Left kidney (tissue), 2 donors: ENCODE results near the gene PM20D2. TPM values are rescaled to one million over a fixed set of nuclear protein-coding genes. Genes with fewer than 3 reads are reported as not detected.
A peak's percentile ranks its signal among the peaks of the same experiment; 100 is the strongest.

Experiments used
- DNase-seq: peaks from one replicate; pipeline ENCODE4 v3.0.0-alpha.2; 2013
- polyA plus RNA-seq: library from polyadenylated mRNA; unstranded; fragments of 120-200 nt; gene quantifications from one replicate; pipeline ENCODE4 v1.2.1, GENCODE V29; 2013; ENCODE audit not compliant: insufficient read length

PM20D2 gene
- polyA plus RNA-seq, 1 donor, result 38.1 TPM

GRCh38 chr6:89140347-89141156, 5.3 kb upstream of the PM20D2 start:
- no peak for DNase-seq

DNA sequence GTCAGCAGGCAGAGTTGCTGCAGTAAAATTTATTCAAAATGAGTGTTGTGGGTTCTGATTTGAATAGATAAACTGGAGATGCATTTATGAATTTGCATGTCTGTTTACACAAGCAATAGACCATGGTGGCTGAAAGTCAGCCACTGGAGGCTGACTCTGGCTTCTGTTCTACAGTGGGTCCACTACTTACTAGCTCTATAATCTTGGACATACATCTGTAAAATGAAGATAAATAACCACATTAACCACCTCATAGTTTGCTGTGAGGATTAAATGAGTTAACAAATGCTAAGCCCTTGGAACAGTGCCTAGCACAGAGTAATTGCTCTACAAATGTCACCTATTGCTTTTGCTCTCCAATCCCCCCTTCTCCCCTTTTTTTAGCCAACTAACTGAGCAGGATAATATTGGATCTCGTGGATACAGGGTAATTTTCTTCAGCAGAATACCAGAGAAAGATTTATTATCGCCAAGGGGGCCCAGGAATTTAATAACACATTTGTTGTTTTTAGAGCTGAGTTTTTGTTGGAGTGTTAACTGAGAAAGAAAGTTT, 1.4 kb upstream of the PM20D2 start:
- DNase-seq, result no peak

DNA sequence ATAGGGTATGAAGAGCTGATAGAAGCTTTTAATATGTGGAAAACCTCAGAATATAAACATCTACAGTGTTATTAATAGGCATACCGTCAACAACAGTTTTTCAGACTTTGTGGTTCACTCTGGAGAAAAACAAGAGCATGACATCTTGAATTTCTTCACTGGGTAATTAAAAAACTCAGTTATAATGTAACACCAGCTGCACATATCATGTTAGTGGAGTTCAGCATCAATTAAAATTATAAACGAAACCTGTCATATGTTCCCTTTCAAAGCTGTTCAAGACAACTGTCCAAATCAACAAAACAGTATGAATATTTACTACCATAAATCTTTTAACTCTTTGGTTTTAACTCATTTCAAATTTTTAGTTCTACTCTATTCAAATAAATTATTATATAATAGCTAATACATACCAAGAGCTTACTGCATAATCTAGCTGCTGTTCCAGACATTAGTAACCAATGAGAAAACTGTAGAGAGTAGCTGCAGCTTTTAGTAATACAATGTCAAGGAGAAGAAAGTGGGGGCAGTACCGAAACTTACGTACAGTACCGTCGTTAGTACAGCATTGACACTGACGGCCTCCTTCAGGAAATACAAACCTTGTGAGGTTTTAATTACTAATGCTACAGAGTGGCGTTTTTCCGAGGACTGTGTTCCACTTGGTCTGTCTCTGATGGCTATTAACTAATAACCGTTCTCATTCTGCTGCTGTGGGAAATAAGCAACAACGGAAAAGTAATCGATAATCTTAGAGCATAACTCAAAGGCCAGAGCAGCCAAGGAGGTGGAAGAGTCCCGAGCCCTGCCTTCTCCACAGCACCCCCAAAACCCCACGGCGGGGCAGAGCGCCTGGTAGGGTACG, 532 bp upstream of the PM20D2 start:
- DNase-seq, result peak; percentile 45

GRCh38 chr6:89146718-89147700, 1.2 kb downstream of the PM20D2 start:
- peak; percentile 53 for DNase-seq

GRCh38 chr6:89148016-89148750, 2.3 kb downstream of the PM20D2 start:
- DNase-seq, result no peak

DNA sequence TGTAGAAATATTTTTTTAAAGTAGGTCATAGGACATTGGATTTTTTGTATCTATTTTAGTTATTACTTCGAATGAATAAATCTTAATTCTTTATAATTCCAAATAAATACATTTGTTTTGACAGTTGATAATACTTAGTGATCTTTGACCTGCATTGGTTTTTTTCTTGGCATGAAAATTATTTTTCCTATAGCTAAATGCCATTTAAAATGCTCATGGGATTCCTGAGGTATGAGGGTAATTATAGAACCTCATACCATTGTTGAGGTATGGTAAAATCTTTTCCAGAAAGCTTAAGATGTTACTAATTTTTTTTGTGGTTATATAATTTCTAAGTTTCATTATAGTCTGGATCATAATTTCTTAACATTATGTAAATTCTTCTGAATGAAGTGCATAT, 8.3 kb downstream of the PM20D2 start:
- DNase-seq, result no peak

GRCh38 chr6:89160331-89161092, 14.7 kb downstream of the PM20D2 start:
- DNase-seq, result no peak

DNA sequence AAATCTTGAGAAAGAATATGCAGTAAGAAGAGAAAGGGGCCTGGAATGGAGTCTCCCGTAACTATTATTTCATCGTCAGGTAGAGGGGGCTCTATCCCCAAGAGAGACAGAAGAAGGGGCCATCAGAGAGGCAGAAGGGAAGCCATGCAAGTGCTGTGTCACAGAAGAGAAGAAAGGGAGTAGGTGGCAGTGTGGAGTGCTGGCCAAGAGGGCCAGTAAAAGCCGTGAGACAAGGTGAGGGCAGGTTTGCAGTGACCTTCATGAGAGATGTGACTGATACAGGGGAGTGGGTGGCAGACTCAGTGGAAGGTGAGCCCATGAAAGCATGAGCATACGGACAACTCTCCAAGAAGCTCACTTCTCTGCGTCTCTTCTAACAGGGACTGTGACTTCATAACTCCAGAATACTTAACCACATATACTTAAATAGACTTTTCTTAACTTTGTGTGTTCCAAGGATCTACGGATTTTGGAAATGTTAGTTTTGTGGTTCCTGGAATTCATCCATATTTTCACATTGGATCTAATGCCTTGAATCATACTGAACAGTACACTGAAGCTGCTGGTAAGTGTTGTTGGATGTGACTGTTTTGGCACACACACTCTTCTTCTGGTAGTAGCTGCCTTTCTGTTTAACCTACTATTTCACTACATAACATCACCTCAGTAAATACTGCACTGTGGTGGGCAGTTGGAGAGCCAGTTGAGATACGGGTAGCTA, 15.6 kb downstream of the PM20D2 start:
- DNase-seq, result no peak

- DNase-seq, result no peak
Measured at GRCh38 chr6:89162047-89162371, 16.2 kb downstream of the PM20D2 start.

- DNase-seq, result no peak
Measured at GRCh38 chr6:89172131-89172530, 26.3 kb downstream of the PM20D2 start.

DNA sequence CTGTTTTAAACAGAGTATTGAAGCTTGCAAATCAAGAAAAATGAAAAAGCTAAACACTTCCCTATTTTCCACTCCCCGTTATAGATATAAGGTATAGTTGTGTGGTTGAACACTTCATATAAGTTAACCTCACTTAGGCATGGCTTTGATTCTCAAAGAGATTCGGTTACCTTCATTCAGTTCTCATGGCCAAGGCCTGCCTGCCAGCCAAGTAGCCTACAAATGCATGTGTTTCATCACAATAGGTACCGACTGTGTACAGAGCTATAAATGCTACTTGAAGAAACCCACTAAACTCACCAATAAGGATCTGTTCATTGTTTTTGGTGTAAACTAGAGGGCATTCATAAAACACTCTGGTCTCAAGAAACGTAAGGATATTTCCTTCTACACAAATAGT, 27.8 kb downstream of the PM20D2 start:
- DNase-seq, result no peak

DNA sequence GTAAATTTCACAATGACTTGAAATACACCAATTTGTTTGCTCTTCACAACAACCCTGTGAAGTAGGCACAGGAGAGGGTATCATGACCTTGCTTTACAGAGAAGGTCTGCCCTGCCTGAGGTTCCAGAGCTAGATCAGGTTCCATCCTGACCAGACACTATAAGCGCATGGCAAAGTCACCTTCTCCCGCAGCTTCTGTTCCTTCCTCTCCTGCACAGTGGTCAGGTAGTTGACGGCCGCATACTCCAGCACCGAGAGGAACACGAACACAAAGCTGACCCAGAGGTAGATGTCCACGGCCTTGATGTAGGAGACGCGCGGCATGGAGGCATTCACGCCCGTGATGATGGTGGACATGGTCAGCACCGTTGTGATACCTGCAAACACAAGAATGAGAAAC, 34.3 kb downstream of the PM20D2 start:
- DNase-seq, result no peak

DNA sequence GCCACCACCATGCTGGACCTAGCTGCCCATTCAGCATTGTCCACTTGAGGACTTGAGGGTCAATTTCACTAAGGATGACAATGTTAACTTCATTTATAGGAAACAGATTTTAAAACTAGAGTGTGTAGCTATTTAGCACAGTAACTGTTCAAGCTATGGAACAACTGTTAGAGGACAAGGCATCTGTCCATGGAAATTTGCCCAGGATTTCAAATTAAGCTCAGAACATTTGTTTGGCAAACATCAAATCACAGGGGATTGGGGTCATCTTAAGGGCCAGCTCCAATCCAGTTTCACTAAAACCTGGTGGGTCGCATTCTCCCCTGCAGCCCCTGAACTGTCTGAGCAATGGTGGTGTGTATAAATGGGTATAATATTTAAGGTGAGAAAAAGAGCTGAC, 35.1 kb downstream of the PM20D2 start:
- DNase-seq, result no peak

DNA sequence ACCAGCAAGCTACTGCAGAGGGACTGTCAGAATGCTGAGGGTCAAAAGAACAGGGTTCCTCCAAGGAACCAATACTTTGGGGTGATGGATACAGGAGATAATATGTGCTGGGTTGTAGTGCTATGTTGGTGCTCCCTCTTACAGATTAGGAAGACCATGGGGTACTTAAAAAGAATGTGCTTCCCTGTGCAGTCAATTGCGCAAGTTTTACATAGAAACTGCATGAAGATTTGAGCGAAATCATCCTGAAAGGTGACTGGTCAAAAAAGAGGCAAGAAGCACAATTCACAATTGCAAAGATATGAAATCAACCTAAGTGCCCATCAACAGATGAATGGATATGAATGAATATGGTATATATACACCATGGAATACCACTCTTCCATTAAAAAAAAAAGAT, 37.4 kb downstream of the PM20D2 start:
- DNase-seq, result no peak

DNA sequence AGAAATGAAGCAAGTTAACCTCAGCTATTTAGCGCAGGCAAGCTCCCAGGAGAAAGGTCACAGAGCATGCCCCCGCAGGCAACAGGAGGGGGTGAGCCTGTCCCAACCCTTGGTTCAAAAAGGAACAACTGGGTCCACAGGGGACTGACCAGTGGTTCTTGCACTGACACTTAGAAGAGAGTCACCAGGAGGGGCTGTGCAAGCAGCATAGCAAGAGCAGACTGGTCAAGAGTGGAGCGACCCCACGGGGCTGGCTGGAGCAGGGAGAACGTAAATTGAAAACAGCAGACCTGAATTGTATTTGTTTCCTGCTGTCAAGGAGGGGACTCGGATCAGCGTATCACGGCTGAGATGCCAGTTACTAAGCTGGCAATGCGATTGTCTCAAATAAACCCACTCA, 38.5 kb downstream of the PM20D2 start:
- no peak for DNase-seq

- peak; percentile 6 for DNase-seq
Measured at GRCh38 chr6:89186762-89187161, 40.9 kb downstream of the PM20D2 start.

- no peak for DNase-seq
Measured at GRCh38 chr6:89187504-89187903, 41.6 kb downstream of the PM20D2 start.

- no peak for DNase-seq
Measured at GRCh38 chr6:89190741-89191140, 44.9 kb downstream of the PM20D2 start.

DNA sequence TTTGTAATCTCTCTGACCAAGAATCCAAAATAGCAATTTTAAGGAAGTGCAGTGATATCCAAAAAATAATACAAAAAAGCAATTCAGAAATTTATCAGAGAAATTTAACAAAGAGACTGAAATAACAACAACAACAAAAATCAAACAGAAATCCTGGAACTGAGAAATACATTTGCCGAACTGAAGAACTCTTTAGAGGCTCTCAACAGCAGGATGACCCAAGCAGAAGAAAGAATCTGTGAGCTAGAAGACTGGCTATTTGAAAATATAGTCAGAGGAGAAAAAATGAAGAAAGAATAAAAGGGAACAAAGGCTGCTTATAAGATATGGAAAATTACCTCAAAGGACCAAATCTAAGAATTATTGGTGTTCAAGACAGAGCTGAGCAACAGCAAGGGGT, 48.7 kb downstream of the PM20D2 start:
- no peak for DNase-seq

GRCh38 chr6:89197141-89197540, 51.3 kb downstream of the PM20D2 start:
- DNase-seq, result no peak
